ENCODE measurements around the gene NTM.

DNA sequence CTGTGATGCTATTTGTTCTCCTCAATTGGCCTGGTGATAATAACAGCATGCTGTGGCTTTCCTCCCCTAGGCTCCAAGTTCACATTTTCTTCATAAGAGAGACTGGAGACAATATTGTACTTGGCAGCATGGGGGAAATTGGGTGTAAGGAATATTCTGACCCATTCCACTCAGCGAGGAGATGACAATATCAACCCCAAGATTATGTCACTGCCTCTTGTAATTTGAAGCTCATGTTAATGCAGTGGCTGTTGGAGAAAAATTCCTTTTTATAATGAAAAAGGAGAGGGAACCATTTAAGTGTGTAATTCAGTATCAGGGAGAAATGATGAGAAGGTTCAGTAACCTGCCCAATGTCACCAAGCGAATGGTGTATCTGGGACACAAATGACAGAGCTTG is 665.8 kb downstream of the NTM start:
- TF ChIP-seq POLR2A (IDR thresholded peaks at IDR 0.05; ENCODE audit: low read depth, low read length) (no peak), TAF1 (IDR thresholded peaks at IDR 0.05; ENCODE audit: borderline replicate concordance, low read depth, low read length) (no peak)

Measured in GM12892 (cell line).